K562 (cell line): ENCODE results near the gene AKT2. TPM values are rescaled to one million over a fixed set of nuclear protein-coding genes. Genes with fewer than 3 reads are reported as not detected.

Source experiments
- ATAC-seq: fragments of 200-7000 bp; cut with Tn5 transposase; 3 replicates; pipeline ENCODE4 v1.9.1; 2020; ENCODE audit warnings: moderate library complexity
- BruUV-seq: library from RNA; stranded (reverse); fragments of 400-500 nt; replicated peaks from 2 replicates; lab custom pipeline; 2021; lab: Mats Ljungman, UMichigan
- CTCF ChIA-PET: fragments of 300-600 bp; formaldehyde crosslinking; extraction: SDS; loops from one replicate; lab custom pipeline; 2021; ENCODE audit warnings: low intra/inter-chr PET ratio; lab: Yijun Ruan, JAX
- POLR2A ChIA-PET: fragments of 300-600, 350-650 bp; sonication (Branson Sonifier 250); formaldehyde crosslinking; extraction: SDS; loops from one replicate; lab custom pipeline; 2021; ENCODE audit warnings: antibody characterized with exemption, inconsistent platforms; lab: Yijun Ruan, JAX
- DNase-seq, 4 experiments: peaks; one replicate each; pipeline versions ENCODE4 v3.0.0 to v3.0.0-alpha.2; 2011 to 2018; ENCODE audit warnings: low spot score in 3 of 4, mixed read lengths in 3 of 4; ENCODE audit errors: extremely low read depth in 1 of 4
- FAIRE-seq: peaks from 2 replicates; lab custom pipeline; 2011; peaks lifted over from hg19 to GRCh38; lab: Jason Lieb, UNC
- H2AFZ ChIP-seq: 2 replicates; pipeline ENCODE4 v1.6.0; 2011; ENCODE audit warnings: low read depth, low read length, control low read depth, inconsistent platforms
- H3K27ac ChIP-seq: fragments of 200-600 bp; 3 replicates; pipeline ENCODE4 v1.8.0; 2011; ENCODE audit warnings: low read depth, mild to moderate bottlenecking, control low read depth, inconsistent platforms, low read length, moderate library complexity, mixed read lengths; ENCODE audit errors: extremely low read depth
- H3K27me3 ChIP-seq, 2 experiments: fragments of 300-600 bp in 1 of 2; 2 replicates in 1 of 2; 3 replicates in 1 of 2; pipeline versions ENCODE4 v1.6.0 to v1.8.0; 2011; ENCODE audit warnings: inconsistent platforms in 2 of 2, low read length in 2 of 2, mild to moderate bottlenecking in 1 of 2, mixed read lengths in 1 of 2, moderate library complexity in 1 of 2; ENCODE audit not compliant: control insufficient read depth in 2 of 2, insufficient read depth in 2 of 2
- H3K36me3 ChIP-seq: fragments of 300-600 bp; 3 replicates; pipeline ENCODE4 v1.8.0; 2011; ENCODE audit warnings: mild to moderate bottlenecking, low read length, inconsistent platforms; ENCODE audit not compliant: control insufficient read depth, insufficient read depth
- H3K4me1 ChIP-seq, 2 experiments: fragments of 200-600 bp in 1 of 2; replicated peaks in 1 of 2; 2 replicates in 1 of 2; 3 replicates in 1 of 2; pipeline versions ENCODE4 v1.5.1 to v1.8.0; 2011; ENCODE audit warnings: inconsistent platforms in 2 of 2, low read length in 2 of 2, mild to moderate bottlenecking in 1 of 2, mixed read lengths in 1 of 2, moderate library complexity in 1 of 2; ENCODE audit not compliant: control insufficient read depth in 2 of 2, insufficient read depth in 2 of 2
- H3K4me2 ChIP-seq: 2 replicates; pipeline ENCODE4 v1.6.1; 2011; ENCODE audit warnings: low read length, control low read depth, inconsistent platforms, mixed read lengths; ENCODE audit not compliant: insufficient read depth
- H3K4me3 ChIP-seq: fragments of 200-600 bp; sonication (generic), shearing (Covaris generic); 2 replicates; pipeline ENCODE4 v1.5.1; 2016; ENCODE audit warnings: control low read depth, inconsistent platforms
- H3K79me2 ChIP-seq: fragments of 200-600 bp; 3 replicates; pipeline ENCODE4 v1.8.0; 2011; ENCODE audit warnings: low read length, inconsistent platforms; ENCODE audit not compliant: control insufficient read depth, insufficient read depth
- H3K9ac ChIP-seq, 2 experiments: 2 replicates each; pipeline versions ENCODE4 v1.6.0 to v1.6.1; 2011; ENCODE audit warnings: low read depth in 2 of 2, low read length in 2 of 2, control low read depth in 1 of 2, inconsistent platforms in 1 of 2, mild to moderate bottlenecking in 1 of 2, mixed read lengths in 1 of 2; ENCODE audit not compliant: insufficient read depth in 1 of 2
- H3K9me1 ChIP-seq: one replicate; pipeline ENCODE4 v1.6.0; 2011; ENCODE audit warnings: inconsistent platforms, mild to moderate bottlenecking, low read length, moderate library complexity; ENCODE audit not compliant: control insufficient read depth, insufficient read depth
- H3K9me3 ChIP-seq: replicated peaks from 2 replicates; pipeline ENCODE4 v1.5.1; 2011; ENCODE audit warnings: low read depth, low read length, inconsistent platforms; ENCODE audit not compliant: control insufficient read depth, insufficient read depth
- H4K20me1 ChIP-seq: replicated peaks from 2 replicates; pipeline ENCODE4 v1.6.1; 2011; ENCODE audit warnings: low read length, inconsistent platforms, mixed read lengths; ENCODE audit not compliant: control insufficient read depth, insufficient read depth
- FUS ChIP-seq: fragments of 200-400 bp; formaldehyde crosslinking; optimal IDR thresholded peaks from 2 replicates; pipeline ENCODE3; 2017; ENCODE audit warnings: low read depth, low read length
- KLF6 ChIP-seq: fragments of 250-450 bp; sonication (Bioruptor Pico); IDR thresholded peaks from 2 replicates; pipeline ENCODE4 v1.4.0; 2020; ENCODE audit warnings: mild to moderate bottlenecking, moderate library complexity, borderline replicate concordance
- NR1H2 ChIP-seq: sonication (generic); formaldehyde crosslinking; IDR thresholded peaks from 2 replicates; pipeline ENCODE4 v1.4.0; 2020; ENCODE audit warnings: mild to moderate bottlenecking, missing genetic modification reagents
- RBFOX2 ChIP-seq: fragments of 200-400 bp; formaldehyde crosslinking; IDR thresholded peaks from 2 replicates; pipeline ENCODE4 v1.6.1; 2017; ENCODE audit warnings: low read depth, mild to moderate bottlenecking, low read length, moderate library complexity
- ZNF217 ChIP-seq: sonication (generic); formaldehyde crosslinking; IDR thresholded peaks from 2 replicates; pipeline ENCODE4 v1.8.0; 2022; ENCODE audit warnings: mild to moderate bottlenecking, missing genetic modification reagents
- ZNF696 ChIP-seq: fragments of 250-450 bp; sonication (Bioruptor Pico); conservative IDR thresholded peaks from 2 replicates; pipeline ENCODE4 v1.4.0; 2020; ENCODE audit warnings: mild to moderate bottlenecking, moderate library complexity
- WGBS: fragments of 100-300 bp; shearing (Covaris generic); methylation state at CpG from one replicate; pipeline ENCODE4 v1.1.6; 2016; ENCODE audit warnings: low coverage, mixed read lengths; ENCODE audit not compliant: insufficient coverage; ENCODE audit errors: missing lambda C conversion rate; 5-methylcytosine and 5-hydroxymethylcytosine counted together
- in situ Hi-C: fragments of 300-500 bp; cut with MboI; formaldehyde crosslinking; loops from 4 replicates; pipeline ENCODE4 v1.15.0; 2018; ENCODE audit warnings: inconsistent platforms, mixed read lengths
- intact Hi-C: fragments of 100-400 bp; cut with micrococcal nuclease; formaldehyde crosslinking; loops from 2 replicates; pipeline ENCODE4 v1.14.2; 2022
- polyA plus RNA-seq, 8 experiments: library from polyadenylated mRNA; depleted of rRNA in 4 of 8; stranded (reverse) in 5 of 8; unstranded in 3 of 8; fragments of >200 nt; fragmentation: Nextera tagmentation in 2 of 8; fragmentation: Illumina TruSeq in 1 of 8; extraction: Ambion mirVana in 2 of 8; extraction: Trizol in 1 of 8; gene quantifications; 2 replicates each; pipeline versions ENCODE4 v1.2.1 to v1.2.3, GENCODE V29; 2011 to 2014; ENCODE audit warnings: inconsistent platforms in 1 of 8, missing spikeins in 1 of 8
- total RNA-seq, 7 experiments: library from RNA; depleted of rRNA in 6 of 7; stranded (reverse); fragments of >200 nt in 6 of 7; fragmentation: Illumina TruSeq in 2 of 7; extraction: Trizol in 2 of 7; gene quantifications; 2 replicates each; pipeline versions ENCODE4 v1.2.1 to v1.2.3, GENCODE V29; 2011 to 2021; ENCODE audit warnings: low replicate concordance in 1 of 7

Gene AKT2
- total and polyA plus RNA-seq, 9 of the 15 experiments (the other 6 are each of a cell fraction or from before 2014, with no cell fraction given): 1.1 to 132 (median 67.7) TPM

DNA sequence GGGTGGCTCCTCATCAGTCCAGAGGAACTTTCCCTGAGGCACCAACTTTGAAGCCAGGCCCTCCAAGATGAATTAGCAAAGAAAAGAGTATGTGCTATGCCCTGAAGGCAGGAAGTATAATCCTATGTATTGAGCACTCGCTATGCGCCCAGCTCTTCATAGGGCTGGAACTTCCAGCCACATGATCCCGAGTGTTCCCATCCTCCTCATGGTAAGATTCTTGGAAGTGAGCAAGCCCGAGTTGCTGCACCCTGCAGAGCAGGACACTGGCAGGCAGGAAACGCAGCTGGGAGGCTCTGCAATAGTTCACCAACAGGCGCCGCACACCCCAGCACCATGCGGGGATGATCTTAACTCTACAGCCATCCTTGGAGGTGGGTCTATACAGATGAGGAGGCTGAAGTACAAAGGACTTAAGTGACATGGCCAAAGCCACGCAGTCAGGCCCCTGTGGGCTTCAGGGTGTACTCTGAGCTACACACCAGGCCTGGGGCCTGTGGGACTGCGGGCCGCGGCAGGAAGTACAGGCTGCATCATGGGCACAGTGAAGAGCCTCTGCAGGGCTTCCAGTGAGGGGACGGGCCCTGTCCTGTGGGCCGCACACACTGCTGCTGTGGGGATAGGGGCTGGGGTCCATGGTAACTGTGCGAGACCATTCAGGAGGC is 37.9 kb upstream of the AKT2 start:
- H3K9ac ChIP-seq: no peak overlapping the region; a peak in 1 of 4 replicates
- H2AFZ ChIP-seq: no peak overlapping the region
- no peak for ATAC-seq
- no peak for TF ChIP-seq NR1H2 (CRISPR knock-in tag)
- no peak for TF ChIP-seq ZNF696 (CRISPR knock-in tag)
- TF ChIP-seq ZNF217: no peak
- 0 out of 2 replicates have a peak, but pooled peaks have one; percentile 21 for TF ChIP-seq RBFOX2
- TF ChIP-seq FUS: no peak
- TF ChIP-seq KLF6 (CRISPR knock-in tag): no peak
- H3K27me3 ChIP-seq: no peaks in the 10 kb centered on the region
- in situ Hi-C loops (no loop called here), intact Hi-C loops (no loop called here)
- H3K9me1 ChIP-seq: no peaks in the 10 kb centered on the region
- no peak overlapping the region for H3K4me3 ChIP-seq
- H3K4me2 ChIP-seq: no peak overlapping the region
- ChIA-PET POLR2A (interaction anchor here (1.2 kb wide), 1 partner anchor 8 kb away, joined by 3 read pairs; no protein-coding TSS in a partner anchor), CTCF (no interaction called here)
- peaks cover 87% of the 10 kb centered on the region for H3K36me3 ChIP-seq
- BruUV-seq: no TSS peak
- FAIRE-seq: no peak
- H3K27ac ChIP-seq: no peak overlapping the region
- H3K4me1 ChIP-seq: peaks cover 0 to 4% of the 10 kb centered on the region in 2 experiments; a peak in 1 of 5 replicates
- H3K79me2 ChIP-seq: no peaks in the 10 kb centered on the region
- WGBS: 90% methylated on average over 14 of the region's 15 CpGs
- H3K9me3 ChIP-seq: no peaks in the 10 kb centered on the region
- no peak for DNase-seq
- no peaks in the 10 kb centered on the region for H4K20me1 ChIP-seq
